Measurements from ENCODE around the gene LGMN. TPM values are rescaled to one million over a fixed set of nuclear protein-coding genes. Genes with fewer than 3 reads are reported as not detected.

Gene LGMN
- total and polyA plus RNA-seq, 2 experiments from 2014 or later = 130 to 169 TPM

GRCh38 chr14:92660571-92660970 lies 87.9 kb downstream of the LGMN start:
- Histone ChIP-seq H3K4me1 (ENCODE audit: insufficient read depth) (no peaks in the 10 kb centered on the region), H2AFZ (no peak overlapping the region), H3K27me3 (no peaks in the 10 kb centered on the region), H3K9me3 (ENCODE audit: low read depth) (no peaks in the 10 kb centered on the region), H3K9me2 (replicated peaks; ENCODE audit: insufficient read depth) (no peaks in the 10 kb centered on the region), H3K36me3 (replicated peaks; ENCODE audit: insufficient read depth, low read depth) (no peaks in the 10 kb centered on the region), H3K4me3 (no peak overlapping the region), H4K20me1 (ENCODE audit: insufficient read depth, poor library complexity, severe bottlenecking) (no peaks in the 10 kb centered on the region), H3K79me2 (no peaks in the 10 kb centered on the region), H3K4me2 (no peak overlapping the region), H3K27ac (no peak overlapping the region)
- no peak for DNase-seq (ENCODE audit: low spot score)
- TF ChIP-seq EZH2 (IDR thresholded peaks at IDR 0.05; ENCODE audit: borderline replicate concordance) (no peak), EZH2phosphoT487 (IDR thresholded peaks at IDR 0.05; ENCODE audit: low read depth, severe bottlenecking, unreplicated experiment) (no peak)
- 77% methylated on average over 3 of the region's 3 CpGs for WGBS (ENCODE audit: low lambda C conversion rate, missing lambda C conversion rate)

- H3K4me1 ChIP-seq (ENCODE audit: insufficient read depth) = no peaks in the 10 kb centered on the region
- H3K9me3 ChIP-seq (ENCODE audit: low read depth) = no peaks in the 10 kb centered on the region
- no peak overlapping the region for H2AFZ ChIP-seq
- no peaks in the 10 kb centered on the region for H3K79me2 ChIP-seq
- no peak overlapping the region for H3K27ac ChIP-seq
- no peak for DNase-seq (ENCODE audit: low spot score)
- H3K9me2 ChIP-seq (replicated peaks; ENCODE audit: insufficient read depth) = no peaks in the 10 kb centered on the region
- 84% methylated on average over 11 of the region's 11 CpGs for WGBS (ENCODE audit: low lambda C conversion rate, missing lambda C conversion rate)
- H3K4me3 ChIP-seq = no peak overlapping the region
- no peak overlapping the region for H3K4me2 ChIP-seq
- H3K27me3 ChIP-seq = no peaks in the 10 kb centered on the region
- no peaks in the 10 kb centered on the region for H4K20me1 ChIP-seq (ENCODE audit: insufficient read depth, poor library complexity, severe bottlenecking)
- no peaks in the 10 kb centered on the region for H3K36me3 ChIP-seq (replicated peaks; ENCODE audit: insufficient read depth, low read depth)
- TF ChIP-seq EZH2 (IDR thresholded peaks at IDR 0.05; ENCODE audit: borderline replicate concordance) (no peak), EZH2phosphoT487 (IDR thresholded peaks at IDR 0.05; ENCODE audit: low read depth, severe bottlenecking, unreplicated experiment) (no peak), CTCF (IDR thresholded peaks at IDR 0.05; ENCODE audit: poor library complexity) (no peak)
Observed at GRCh38 chr14:92659765-92660561, 88.5 kb downstream of the LGMN start.

GRCh38 chr14:92658684-92659083 lies 89.7 kb downstream of the LGMN start:
- Histone ChIP-seq H4K20me1 (ENCODE audit: insufficient read depth, poor library complexity, severe bottlenecking) (no peaks in the 10 kb centered on the region), H3K4me1 (ENCODE audit: insufficient read depth) (no peaks in the 10 kb centered on the region), H3K4me2 (no peak overlapping the region), H3K27me3 (no peaks in the 10 kb centered on the region), H3K9me3 (ENCODE audit: low read depth) (no peaks in the 10 kb centered on the region), H3K9me2 (replicated peaks; ENCODE audit: insufficient read depth) (no peaks in the 10 kb centered on the region), H2AFZ (no peak overlapping the region), H3K79me2 (no peaks in the 10 kb centered on the region), H3K4me3 (no peak overlapping the region), H3K36me3 (replicated peaks; ENCODE audit: insufficient read depth, low read depth) (no peaks in the 10 kb centered on the region), H3K27ac (no peak overlapping the region)
- no peak for TF ChIP-seq EZH2 (IDR thresholded peaks at IDR 0.05; ENCODE audit: borderline replicate concordance)
- no peak for TF ChIP-seq CTCF (IDR thresholded peaks at IDR 0.05; ENCODE audit: poor library complexity)
- no peak for TF ChIP-seq EZH2phosphoT487 (IDR thresholded peaks at IDR 0.05; ENCODE audit: low read depth, severe bottlenecking, unreplicated experiment)
- no peak for DNase-seq (ENCODE audit: low spot score)

GRCh38 chr14:92658160-92658559 lies 90.3 kb downstream of the LGMN start:
- Histone ChIP-seq H3K27me3 (no peaks in the 10 kb centered on the region), H4K20me1 (ENCODE audit: insufficient read depth, poor library complexity, severe bottlenecking) (no peaks in the 10 kb centered on the region), H3K9me3 (ENCODE audit: low read depth) (no peaks in the 10 kb centered on the region), H3K79me2 (no peaks in the 10 kb centered on the region), H3K4me3 (no peak overlapping the region), H2AFZ (no peak overlapping the region), H3K27ac (no peak overlapping the region), H3K9me2 (replicated peaks; ENCODE audit: insufficient read depth) (no peaks in the 10 kb centered on the region), H3K4me1 (ENCODE audit: insufficient read depth) (no peaks in the 10 kb centered on the region), H3K36me3 (replicated peaks; ENCODE audit: insufficient read depth, low read depth) (no peaks in the 10 kb centered on the region), H3K4me2 (no peak overlapping the region)
- no peak for DNase-seq (ENCODE audit: low spot score)
- 90% methylated on average over 13 of the region's 13 CpGs for WGBS (ENCODE audit: low lambda C conversion rate, missing lambda C conversion rate)
- TF ChIP-seq CTCF (IDR thresholded peaks at IDR 0.05; ENCODE audit: poor library complexity) = no peak
- no peak for TF ChIP-seq EZH2phosphoT487 (IDR thresholded peaks at IDR 0.05; ENCODE audit: low read depth, severe bottlenecking, unreplicated experiment)
- TF ChIP-seq EZH2 (IDR thresholded peaks at IDR 0.05; ENCODE audit: borderline replicate concordance) = no peak

Measured in hepatocyte (in vitro differentiated cells).